NCI-H2107 treated with DMSO at 0.1 percent for 48 hours (cell line): ENCODE measurements around the gene CRADD.

ENCODE experiments used
- DNase-seq: peaks from one replicate; lab custom pipeline; 2025; ENCODE audit not compliant: unreplicated experiment; lab: John Stamatoyannopoulos, UW

CRADD gene

DNA sequence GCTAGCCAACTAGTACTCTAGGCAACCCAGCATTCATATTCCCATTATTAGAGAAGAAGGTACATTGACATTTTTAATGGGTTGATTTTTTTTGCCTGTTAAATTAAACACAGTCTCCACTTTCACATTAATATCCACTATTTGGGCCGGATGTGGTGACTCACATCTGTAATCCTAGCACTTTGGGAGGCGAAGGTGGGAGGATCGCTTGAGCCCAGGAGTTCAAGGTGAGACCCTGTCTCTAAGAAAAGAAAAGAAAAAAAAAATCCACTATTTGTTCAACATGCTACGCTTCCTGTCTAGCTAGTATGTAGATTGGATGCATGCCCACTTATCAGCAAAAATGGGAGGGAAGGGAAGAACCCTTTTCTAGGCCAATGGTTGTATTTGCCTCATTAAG is 7.1 kb upstream of the CRADD start:
- no peak for DNase-seq

GRCh38 chr12:93671044-93671443 is 6.1 kb upstream of the CRADD start:
- DNase-seq: no peak

GRCh38 chr12:93673084-93673483 is 4.1 kb upstream of the CRADD start:
- no peak for DNase-seq

DNA sequence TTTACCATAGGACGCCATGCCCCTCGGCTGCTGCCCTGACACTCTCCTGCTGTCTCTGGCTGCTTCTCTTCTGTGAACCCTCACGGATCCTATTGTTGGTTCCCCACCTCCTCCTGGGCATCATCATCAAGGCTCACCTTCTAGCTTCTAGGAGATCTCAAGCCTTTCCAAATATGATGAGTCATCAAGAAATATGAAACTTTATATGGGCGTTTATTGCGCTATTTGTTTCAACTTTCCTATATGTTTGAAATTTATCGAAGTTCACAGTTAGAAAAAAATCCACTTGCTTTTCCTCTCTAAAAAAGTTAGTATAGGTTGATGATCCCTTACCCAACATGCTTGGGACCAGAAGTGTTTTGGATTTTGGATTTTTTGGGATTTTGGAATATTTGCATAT is 2.8 kb upstream of the CRADD start:
- DNase-seq: no peak

DNA sequence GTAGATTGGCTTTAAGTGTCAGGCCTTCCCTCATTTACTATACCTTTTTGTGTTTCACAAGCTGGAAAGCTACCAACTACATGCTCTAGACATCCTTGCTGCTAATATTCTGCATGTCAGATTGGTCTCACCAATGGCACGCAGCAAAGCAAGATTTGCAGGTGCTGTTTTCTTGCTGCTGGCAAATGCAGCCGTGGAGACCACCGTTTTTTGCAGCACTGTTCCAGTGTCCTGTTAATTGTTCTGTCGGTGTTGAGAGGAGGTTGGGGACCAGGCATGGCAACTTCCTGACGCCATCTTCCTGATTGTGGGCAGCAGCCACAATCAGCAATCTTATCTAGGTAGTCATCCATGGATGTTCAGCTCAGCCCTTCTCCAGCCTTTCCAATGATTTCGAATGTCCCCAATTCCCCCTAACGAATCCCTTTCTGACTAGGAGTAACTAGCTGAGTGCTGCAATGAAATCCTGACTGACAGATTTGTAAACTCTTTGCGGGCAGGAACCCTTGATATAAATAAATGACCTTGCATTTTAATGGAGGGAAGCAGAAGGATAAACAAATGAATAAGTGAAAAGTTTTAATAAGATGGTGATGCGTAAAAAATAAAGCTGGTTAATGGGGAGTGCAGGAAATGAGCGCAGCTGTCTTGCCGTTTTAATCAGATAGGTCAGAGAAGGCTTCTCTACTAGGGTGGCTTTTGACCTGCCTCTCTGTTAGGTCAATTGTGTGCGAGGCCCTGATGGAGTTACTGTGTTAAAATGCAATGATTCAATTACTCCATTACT is 574 bp upstream of the CRADD start:
- DNase-seq: peak; percentile 48

GRCh38 chr12:93678779-93679178 is 1.6 kb downstream of the CRADD start:
- DNase-seq: no peak

DNA sequence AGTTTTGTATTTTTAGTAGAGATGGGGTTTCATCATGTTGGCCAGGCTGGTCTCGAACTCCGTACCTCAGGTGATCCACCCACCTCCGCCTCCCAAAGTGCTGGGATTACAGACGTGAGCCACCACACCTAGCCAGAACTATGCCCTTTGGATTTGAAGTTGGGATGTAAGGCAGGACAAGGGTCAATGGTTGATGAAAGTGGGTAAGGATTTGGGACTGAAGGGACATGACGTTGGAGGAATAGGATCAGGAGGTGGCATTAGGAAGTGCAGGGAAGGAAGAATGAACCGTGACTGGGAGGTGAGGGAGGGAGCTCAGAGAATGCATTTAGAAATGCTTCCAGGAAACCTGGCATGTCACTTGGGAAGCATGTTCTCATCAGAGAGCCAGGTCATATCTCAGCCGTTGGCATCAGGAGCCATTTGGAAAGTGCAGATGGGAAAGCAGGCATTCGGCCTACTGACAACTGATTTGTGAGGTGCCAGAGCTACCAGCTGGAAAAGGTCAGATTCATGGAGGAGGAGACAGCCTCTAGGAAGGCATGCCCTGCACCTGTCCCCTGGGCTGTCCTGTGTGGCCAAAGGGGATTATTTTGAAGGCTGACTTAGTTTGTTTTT is 2.2 kb downstream of the CRADD start:
- DNase-seq: no peak

GRCh38 chr12:93680006-93680405 is 2.8 kb downstream of the CRADD start:
- no peak for DNase-seq

GRCh38 chr12:93682846-93683261 is 5.7 kb downstream of the CRADD start:
- no peak for DNase-seq

GRCh38 chr12:93683410-93683809 is 6.2 kb downstream of the CRADD start:
- DNase-seq: no peak

DNA sequence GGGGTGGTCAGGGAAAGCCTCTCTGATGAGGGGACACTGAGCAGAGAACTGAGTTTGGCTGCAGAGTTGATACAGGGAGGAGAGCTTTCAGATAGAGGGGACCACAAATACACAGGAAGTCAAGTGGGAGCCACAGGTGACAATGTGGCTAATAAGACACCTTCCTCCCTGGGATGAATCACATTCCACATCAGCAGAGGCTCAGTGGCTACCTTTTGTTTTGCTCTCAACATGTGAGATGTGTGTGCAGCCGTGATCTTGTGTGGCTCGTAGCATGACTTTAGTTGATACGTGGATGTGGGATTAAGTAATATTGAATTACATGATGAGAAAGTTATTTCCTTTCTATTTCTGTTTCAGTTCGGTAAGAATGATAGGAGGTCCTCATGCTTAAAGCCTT is 7.5 kb downstream of the CRADD start:
- DNase-seq: no peak

- DNase-seq: no peak
Measured at GRCh38 chr12:93686572-93687356, 9.6 kb downstream of the CRADD start.

DNA sequence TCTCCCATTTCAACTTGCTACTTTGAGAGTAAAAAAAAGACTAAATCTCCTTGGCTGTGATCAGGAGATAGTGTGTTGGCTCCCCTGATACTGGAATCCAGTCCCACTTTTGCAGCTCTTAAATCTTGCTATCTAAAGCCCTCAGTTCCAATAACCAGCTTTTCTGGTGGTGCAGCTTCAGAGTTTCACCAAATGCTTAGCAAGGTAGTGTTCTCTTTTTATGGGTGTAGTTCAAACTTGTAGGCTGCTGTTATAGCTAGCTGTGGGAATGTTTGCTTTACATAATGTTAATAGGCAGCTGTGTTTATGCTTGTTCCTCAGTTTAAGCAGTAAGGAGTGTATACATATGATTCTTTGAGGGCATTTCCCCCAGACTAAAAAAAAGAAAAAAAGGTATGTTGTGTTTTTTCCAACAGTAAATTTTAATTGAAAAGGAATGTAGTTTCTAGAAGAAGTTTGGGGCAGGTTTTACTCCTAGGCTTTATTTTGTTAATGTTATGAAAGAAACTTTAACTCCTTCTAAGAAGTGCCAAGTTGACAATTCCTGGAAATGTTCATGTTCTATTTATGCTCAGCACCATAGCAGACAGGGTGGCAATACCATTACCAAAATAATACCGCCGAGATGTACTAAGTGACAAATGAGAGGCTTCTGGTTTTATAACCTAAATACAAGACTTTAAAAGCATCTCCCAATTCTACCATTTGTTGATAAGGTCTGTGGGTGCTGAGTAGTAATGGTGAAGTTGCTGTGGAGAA is 12.1 kb downstream of the CRADD start:
- DNase-seq: no peak

GRCh38 chr12:93696462-93696861 is 19.3 kb downstream of the CRADD start:
- DNase-seq: no peak

DNA sequence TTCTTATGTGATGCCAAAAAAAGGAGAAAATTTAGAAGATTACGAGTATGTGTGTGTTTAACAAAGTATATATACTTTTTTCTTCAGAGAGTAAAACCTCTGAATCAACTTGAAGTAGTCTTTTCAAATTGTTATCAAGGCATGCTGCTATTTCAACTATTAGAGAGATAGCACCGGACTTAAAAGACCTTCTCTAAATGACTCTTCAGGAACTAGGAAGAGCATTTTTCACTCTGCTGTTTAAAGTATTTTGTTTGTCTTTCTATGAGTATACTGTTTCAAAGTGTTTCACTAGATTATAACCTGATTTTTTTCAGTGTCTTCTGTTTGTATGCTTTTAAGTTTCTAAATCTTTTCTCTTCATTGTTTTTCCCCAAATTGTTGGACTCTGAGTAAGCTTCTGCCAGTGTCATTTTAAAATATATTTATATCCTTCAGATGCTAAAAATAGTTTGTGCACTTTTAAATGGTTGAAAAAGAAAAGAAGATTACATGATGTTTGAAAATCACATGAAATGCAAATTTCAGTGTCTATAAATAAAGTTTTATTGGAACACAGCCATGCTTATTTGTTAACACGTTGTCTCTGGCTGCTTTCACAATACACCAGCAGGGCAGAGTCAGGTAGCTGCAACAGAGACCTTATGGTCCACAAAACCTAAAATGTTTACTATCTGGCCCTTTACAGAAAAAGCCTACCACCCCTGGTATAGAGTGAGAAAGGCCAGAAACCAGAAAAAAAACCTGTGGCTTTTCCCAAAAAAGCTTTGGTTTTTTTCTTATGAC is 21.3 kb downstream of the CRADD start:
- DNase-seq: no peak

GRCh38 chr12:93699271-93700145 is 22.3 kb downstream of the CRADD start:
- peak; percentile 89 for DNase-seq

- DNase-seq: no peak
Measured at GRCh38 chr12:93702707-93703315, 25.6 kb downstream of the CRADD start.

DNA sequence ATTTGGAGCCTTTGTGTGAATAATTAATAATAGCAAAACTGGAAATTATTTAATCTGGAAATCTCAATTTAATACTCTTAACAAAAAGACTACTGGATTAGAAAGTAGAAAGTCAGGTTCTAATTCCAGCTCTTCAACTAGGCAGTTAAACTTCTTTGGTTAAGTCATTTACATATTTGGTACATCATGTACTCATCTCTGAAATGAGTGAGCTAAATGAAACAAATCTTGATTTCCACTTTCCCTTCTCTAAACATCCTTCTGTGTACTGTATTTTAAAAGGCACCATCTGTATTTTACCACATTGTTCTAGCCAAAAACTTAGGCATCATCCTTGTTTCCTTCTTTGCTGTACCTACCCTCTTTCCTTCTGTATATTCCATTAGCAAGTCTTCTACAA is 26.9 kb downstream of the CRADD start:
- DNase-seq: no peak

DNA sequence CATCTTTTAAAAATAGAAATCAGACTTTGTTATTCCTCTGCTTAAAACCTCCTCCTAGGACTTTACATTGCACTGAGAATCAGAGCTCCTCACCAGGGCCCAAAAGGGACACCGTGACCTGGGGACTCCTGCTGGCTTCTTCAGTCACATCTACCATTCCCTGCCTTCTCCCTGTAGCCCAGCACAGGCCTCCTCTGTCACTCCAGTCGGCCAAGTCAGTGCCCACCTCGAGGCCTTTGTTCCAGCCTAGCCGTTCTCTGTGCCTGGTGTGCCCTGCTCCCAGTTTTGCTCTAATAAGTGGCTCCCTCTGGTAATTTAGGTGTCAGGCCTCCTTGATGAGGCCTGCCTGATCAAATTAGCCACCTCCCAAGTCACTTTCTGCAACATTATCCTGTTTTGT is 27.4 kb downstream of the CRADD start:
- no peak for DNase-seq
